Measurements from ENCODE around the gene RPA3. TPM values are rescaled to one million over a fixed set of nuclear protein-coding genes. Genes with fewer than 3 reads are reported as not detected.

The RPA3 gene
- total and polyA plus RNA-seq, 9 of the 15 experiments (the other 6 are each of a cell fraction or from before 2014, with no cell fraction given): 68.5 to 265 (median 125) TPM

- TF ChIP-seq AFF4 (CRISPR knock-in tag; IDR thresholded peaks at IDR 0.05): peak; percentile 69; the same call in 1 of the 2 replicates
- 0 out of 2 replicates have a peak, but pooled peaks have one; percentile 55 for TF ChIP-seq SMARCE1 (IDR thresholded peaks at IDR 0.05)
- no peak for TF ChIP-seq TFE3 (CRISPR knock-in tag; IDR thresholded peaks at IDR 0.05)
- 0 out of 2 replicates have a peak, but pooled peaks have one; percentile 23 for TF ChIP-seq MIER1 (IDR thresholded peaks at IDR 0.05; ENCODE audit: low read depth)
- peak; percentile 43; the same call in 1 of the 2 replicates for TF ChIP-seq CBX1 (IDR thresholded peaks at IDR 0.05; ENCODE audit: low read depth)
- TF ChIP-seq E2F1 (CRISPR knock-in tag; IDR thresholded peaks at IDR 0.05): peak; percentile 98
- no peak for TF ChIP-seq ZFPM2 (CRISPR knock-in tag; IDR thresholded peaks at IDR 0.05)
- TF ChIP-seq MYBL2 (IDR thresholded peaks at IDR 0.05; ENCODE audit: low read depth): peak; percentile 69; the same call in 1 of the 2 replicates
- TF ChIP-seq MYBL2 (CRISPR knock-in tag; IDR thresholded peaks at IDR 0.05; ENCODE audit: borderline replicate concordance): no peak
- TF ChIP-seq DMBX1 (CRISPR knock-in tag; IDR thresholded peaks at IDR 0.05; ENCODE audit: borderline replicate concordance): 0 out of 2 replicates have a peak, but pooled peaks have one; percentile 44
- TF ChIP-seq POLR2A (conservative IDR thresholded peaks at IDR 0.05): peak; percentile 91
- TF ChIP-seq BCL6 (CRISPR knock-in tag; IDR thresholded peaks at IDR 0.05): no peak
- no peak for TF ChIP-seq SRSF1 (IDR thresholded peaks at IDR 0.05; ENCODE audit: low read depth, low read length)
- no peak for TF ChIP-seq NUFIP1 (IDR thresholded peaks at IDR 0.05; ENCODE audit: partially characterized antibody)
- peak; percentile 77 for TF ChIP-seq CREB1 (IDR thresholded peaks at IDR 0.05)
- TF ChIP-seq CREB1 (CRISPR knock-in tag; IDR thresholded peaks at IDR 0.05): peak; percentile 88
- no peak for TF ChIP-seq RHOXF2B (CRISPR knock-in tag; conservative IDR thresholded peaks at IDR 0.05)
- TF ChIP-seq ZNF436 (CRISPR knock-in tag; IDR thresholded peaks at IDR 0.05): no peak
- TF ChIP-seq ETS1 (conservative IDR thresholded peaks at IDR 0.05; ENCODE audit: control insufficient read depth, low read depth, low read length): peak; percentile 73; the same call in 1 of the 2 replicates
These were observed 77.9 kb downstream of the RPA3 start, which contains the start of gene UMAD1 (continued) for GRCh38 chr7:7640221-7641128.
